Iris pigment epithelial cell (primary cell): Measurements from ENCODE around the gene ABCG2.

Experiments used
- DNase-seq: peaks from one replicate; pipeline ENCODE4 v3.0.0-alpha.2; 2011; ENCODE audit warnings: low read depth

Gene ABCG2

DNA sequence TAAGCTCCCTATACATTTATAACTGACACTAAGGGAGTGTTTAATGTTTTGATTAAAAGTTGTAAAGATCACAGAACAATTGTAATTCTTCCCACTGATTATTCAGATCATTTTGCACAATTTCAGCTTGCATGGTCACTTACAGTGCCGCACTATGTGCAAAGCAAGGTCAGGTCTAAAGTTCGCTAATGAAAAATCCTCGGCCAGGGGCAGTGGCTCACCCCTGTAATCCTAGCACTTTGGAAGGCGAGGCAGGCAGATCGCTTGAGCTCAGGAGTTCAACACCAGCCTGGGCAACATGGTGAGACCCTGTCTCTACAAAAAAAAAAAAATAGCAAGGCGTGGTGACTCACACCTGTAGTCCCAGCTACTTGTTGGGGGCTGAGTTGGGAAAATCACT lies 94.0 kb downstream of the ABCG2 start:
- no peak for DNase-seq

DNA sequence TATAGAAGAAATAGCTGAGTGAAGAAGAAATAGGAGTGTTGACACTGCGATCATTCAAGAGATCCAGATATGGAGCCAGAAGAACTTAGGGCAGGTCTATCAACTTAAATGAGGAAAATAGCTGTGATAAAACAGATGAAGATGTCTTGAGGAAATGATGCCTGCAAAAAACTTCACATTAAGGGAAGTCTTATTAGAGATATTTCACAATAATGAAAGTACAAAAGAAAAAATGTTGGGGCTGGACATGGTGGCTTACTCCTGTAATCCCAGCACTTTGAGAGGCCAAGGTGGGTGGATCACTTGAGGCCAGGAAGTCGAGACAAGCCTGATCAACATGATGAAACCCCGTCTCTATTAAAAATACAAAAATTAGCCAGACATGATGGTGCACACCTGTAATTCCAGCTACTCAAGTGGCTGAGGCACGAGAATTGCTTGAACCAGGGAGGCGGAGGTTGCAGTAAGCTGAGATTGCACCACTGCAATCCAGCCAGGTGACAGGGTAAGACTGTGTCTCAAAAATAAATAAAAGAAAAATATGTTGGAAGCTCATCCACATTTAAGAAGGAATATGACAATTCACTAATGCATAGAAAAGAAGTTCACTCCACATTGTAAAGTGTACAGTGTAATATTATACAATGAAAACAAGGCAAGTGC lies 94.7 kb downstream of the ABCG2 start:
- no peak for DNase-seq

DNA sequence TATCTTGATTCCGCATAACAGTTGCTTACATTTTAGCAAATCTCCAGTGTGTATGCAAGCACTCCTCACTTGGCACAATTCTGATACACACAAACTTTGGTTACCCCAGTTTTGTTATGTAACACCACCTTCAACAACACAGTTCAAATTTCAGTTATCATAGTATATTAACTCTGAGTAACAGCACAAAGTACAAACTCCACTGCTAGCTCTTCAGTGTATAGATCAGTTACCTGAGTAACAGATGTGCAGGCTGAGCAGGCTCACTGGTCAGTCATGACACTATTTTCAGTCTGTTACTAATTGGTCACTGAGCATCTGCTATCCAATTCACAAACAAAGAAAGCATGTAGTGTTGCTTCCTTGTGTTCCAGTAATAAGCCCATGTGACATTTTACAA lies 95.6 kb downstream of the ABCG2 start:
- DNase-seq: no peak

DNA sequence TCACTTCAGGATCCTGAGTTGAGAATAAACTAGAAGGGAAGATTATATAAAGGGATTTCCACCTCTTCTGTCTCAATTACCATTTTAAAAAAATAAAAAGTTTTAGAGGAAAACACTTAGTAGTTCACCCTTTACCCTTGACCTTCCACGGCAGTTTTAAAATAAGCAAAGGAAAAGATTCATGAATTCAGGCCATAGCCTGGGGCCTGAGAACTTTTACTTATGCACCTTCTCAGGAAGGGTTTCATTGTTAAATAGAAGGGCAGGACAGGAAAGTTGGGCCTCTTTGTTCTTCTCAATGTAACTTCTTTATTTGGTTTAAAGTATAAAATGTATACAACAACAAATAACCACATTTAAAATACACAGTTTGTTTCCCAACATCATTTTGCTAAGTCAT lies 96.1 kb downstream of the ABCG2 start:
- no peak for DNase-seq

DNA sequence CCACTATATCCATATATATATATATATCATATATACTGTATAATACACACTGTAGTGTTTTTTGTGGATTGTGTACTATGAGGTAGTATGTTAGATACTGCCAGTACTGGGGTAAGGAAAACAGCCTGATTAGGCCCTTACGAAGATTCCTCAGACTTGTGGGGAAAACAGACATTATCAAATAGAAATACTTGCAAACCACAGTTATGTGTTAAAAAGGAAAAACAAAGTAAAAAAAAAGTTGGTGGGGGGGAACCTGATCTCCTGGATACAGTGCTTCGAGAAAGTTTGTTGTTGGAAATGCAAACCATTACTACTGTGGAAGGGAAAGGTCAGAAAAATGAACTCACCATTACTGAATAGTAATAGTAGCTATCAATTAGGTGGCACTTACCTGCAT lies 98.0 kb downstream of the ABCG2 start:
- peak; percentile 56 for DNase-seq

DNA sequence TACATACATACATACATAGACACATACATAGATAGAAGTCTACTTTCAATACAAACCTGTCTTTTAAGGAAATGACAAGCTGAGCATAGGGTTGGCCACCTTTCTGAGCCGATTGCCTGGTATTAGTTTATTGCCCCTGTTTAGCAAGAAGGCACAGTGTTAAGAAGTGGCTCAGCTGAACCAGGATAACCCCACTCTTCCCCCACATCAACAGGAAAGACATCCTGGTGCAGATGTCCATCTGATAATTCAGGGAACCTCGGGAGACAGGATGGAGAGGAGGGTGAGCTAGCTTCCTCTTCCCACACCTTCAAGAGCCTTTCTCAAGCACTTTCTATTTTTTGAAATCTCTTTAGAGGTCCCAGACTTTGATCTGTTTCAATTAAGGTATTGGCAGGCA lies 98.7 kb downstream of the ABCG2 start:
- no peak for DNase-seq

DNA sequence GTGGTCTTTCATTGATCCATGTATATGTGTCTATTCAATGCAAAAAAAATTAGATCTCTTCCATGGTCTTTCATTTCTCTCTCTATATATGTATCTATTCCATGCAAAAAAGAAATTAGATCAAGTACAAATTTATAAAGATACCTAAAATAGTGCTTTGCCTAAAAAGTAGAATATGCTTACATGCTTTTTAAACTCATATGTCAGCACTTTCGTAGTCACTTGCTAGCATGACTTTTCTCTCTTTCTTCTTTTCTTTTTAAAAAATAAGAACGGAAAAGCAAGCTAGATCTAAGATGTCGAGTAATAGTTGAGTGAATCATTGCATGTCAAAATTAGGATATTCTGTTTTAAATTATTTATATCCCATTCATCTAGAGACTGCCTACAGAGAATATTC lies 100.1 kb downstream of the ABCG2 start:
- no peak for DNase-seq

DNA sequence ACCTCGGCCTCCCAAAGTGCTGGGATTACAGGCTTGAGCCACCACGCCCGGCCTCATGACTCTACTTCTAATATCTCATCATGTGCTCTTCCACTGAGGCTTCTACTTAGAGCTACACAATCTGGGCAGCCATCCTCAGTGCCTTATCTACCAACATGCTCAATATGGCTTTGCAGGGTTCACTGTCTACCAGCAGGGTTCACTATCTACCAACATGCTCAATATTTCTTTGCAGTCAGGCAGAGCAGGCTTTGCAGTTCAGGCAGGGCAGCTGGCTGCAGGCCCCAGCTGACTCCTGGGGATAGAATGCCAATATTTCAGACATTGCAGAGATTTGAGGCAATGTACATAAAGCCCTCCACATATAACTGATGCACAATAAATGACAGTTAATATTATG lies 103.5 kb downstream of the ABCG2 start:
- DNase-seq: peak; percentile 66

DNA sequence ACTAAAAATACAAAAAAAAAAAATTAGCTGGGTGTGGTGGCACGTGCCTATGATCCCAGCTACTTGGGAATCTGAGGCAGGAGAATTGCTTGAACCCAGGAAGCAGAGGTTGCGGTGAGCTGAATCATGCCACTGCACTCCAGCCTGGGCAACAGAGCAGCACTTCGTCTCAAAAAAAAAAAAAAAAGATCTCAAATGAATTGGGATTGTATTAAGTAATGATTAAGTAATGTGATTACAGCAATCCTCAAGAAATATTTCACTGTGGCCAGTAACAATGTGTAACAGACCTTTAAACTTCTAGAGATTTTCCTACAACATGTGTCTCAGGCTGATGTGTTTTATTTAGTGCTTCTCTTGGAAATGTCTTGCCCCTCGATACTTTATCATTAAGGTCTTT lies 104.2 kb downstream of the ABCG2 start:
- DNase-seq: no peak

DNA sequence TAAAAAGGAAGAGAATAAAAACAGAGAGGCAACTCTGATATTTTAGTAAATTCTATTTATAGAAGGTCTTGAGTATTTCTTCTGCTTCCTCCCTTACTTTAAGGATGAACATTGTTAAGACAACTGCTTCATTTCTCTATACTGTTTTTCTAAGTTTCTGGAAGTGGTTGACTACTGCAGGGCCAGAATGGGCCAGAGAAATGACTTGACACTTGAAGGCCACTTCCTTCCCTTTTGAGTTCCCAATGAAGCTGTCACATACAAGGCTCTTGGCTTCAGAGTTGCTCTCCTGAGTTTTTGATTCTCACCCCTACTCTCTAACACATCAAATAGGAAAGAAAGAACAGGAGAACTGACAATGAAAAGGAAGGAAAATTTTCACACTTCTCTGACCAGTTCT lies 113.4 kb downstream of the ABCG2 start:
- DNase-seq: no peak

DNA sequence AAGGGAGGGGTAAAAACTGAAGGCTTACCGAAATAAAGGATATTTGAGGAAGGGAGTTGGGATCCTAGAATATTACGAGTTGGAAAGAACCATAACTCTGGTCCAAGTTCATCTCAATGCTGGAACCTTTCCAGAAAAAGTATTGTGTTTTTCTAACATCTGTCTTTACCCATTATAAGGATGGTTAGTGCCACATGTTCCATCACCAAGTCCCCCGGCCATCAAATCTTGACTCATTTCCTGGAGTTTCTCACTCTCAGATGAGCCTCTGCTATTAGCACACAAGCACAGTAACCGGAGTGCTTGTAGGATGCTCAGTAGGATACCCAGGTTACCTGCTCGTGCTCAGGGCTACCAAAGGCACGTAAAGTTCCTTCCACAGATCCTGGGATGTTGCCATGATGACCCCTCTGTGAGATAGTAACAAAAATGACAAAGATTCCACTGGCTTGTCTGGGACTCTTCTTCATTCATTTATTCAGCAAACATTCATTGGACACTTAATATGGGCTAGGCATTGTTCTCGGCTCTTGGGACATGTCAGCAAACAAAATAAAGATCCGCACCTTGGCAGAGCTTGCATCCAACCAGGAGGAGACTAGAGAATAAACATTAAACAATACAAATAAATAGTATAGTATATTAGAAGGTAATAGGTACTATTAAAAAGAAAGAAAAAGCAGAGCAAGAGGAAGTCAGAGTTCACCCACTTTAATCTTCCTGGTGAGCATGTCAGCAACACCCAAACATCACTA lies 114.7 kb downstream of the ABCG2 start:
- no peak for DNase-seq

DNA sequence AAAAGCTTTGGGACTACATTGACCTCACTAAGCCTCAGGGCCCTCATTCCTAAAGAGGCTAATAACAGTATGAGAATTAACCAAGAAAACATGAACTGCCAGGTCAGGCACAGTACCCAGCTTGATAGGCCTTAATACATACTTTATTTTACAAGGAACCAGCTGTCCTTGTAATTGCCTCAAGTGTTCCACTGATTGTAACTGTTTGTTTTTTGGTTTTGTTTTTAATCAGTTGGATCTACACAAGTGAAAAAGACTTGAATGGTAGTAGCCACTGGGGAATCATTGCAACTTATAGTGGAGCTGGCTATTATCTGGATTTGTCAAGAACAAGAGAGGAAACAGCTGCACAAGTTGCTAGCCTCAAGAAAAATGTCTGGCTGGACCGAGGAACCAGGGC lies 115.4 kb downstream of the ABCG2 start:
- DNase-seq: no peak

DNA sequence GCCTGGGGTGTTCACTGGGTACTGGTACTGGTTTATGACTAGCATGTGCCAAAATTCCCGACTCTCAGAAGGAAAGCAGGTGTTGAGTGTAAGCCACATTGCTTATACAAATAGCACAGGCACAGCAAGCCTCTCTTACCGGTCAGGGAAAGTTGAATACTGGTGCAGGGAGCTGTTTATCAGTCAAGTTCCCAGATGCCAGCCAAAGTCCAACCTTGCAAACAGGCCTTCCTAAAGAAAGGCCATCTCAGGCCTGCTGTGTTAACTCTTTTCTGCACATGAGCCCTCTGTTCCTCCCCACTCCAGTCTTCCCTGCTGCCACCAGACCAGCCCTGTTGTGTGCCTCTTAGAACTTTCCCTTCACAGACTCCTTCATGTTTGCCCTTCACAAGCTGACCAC lies 116.8 kb downstream of the ABCG2 start:
- DNase-seq: no peak

DNA sequence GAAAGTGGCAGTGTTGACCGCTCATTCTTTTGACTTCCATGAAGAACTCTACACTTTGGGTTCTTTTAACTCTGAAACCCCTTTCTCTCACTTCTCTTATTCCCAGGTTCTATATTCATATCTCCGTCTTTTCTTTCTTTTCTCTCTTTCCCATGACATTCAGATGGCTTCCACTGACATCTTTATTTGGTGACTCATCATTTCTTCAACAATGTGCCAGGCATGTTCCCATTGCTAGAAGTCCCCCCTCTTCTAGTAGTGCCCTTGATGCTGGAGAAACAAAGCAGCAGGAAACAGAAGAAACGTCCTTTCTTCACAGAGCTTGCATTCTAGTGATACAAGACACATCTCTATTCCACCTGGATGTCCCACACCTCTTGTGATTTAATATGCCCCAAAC lies 117.7 kb downstream of the ABCG2 start:
- no peak for DNase-seq
